Retinal pigment epithelial cell (primary cell): Measurements from ENCODE around the gene EEF1A2.

Experiments
- DNase-seq: peaks from one replicate; pipeline ENCODE4 v3.0.0-alpha.2; 2010; ENCODE audit warnings: low read depth
- H3K4me3 ChIP-seq: 2 replicates; pipeline ENCODE4 v1.5.1; 2011; ENCODE audit warnings: mild to moderate bottlenecking, low read length, control low read depth, moderate library complexity
- TF ChIP-seq, protein P1 (sequence below): conservative IDR thresholded peaks from 2 replicates; pipeline ENCODE4 v1.5.1; 2011; ENCODE audit warnings: low read depth, low read length, control low read depth, inconsistent platforms

Gene EEF1A2

DNA sequence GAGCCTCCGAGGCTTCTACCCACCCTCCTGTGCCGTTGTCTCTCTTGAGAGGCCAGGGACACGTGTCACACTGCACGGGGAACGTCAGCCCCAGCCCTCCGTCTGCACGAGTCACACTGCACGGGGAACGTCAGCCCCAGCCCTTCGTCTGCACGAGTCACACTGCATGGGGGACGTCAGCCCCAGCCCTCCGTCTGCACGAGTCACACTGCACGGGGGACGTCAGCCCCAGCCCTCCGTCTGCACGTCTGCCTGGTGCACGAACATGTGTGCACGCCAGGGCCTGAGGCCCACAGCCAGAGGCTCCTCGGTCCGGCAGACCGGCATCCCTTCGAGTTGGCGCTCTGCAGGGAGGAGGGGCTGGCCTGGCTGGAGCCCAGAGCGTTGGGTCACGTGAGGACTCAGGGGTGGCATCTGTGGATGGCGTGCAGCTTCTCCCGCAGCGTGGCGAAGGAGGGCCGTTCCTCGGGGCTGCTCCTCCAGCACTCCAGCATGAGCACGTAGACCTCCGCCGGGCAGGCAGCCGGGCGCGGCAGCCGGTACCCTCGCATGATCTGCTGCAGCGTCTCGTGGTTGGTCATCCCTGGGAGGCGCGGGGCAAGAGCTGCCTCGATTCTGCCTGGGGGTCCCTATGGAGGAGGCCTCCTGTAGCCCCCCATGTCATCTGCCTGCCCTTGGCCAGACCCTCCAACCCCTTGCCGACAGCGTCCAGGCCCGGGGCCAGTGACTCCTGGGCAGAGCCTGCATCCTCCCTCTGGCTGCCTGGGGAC is 41.7 kb upstream of the EEF1A2 start:
- no peak for DNase-seq
- H3K4me3 ChIP-seq = no peak overlapping the region
- TF ChIP-seq, protein P1, sequence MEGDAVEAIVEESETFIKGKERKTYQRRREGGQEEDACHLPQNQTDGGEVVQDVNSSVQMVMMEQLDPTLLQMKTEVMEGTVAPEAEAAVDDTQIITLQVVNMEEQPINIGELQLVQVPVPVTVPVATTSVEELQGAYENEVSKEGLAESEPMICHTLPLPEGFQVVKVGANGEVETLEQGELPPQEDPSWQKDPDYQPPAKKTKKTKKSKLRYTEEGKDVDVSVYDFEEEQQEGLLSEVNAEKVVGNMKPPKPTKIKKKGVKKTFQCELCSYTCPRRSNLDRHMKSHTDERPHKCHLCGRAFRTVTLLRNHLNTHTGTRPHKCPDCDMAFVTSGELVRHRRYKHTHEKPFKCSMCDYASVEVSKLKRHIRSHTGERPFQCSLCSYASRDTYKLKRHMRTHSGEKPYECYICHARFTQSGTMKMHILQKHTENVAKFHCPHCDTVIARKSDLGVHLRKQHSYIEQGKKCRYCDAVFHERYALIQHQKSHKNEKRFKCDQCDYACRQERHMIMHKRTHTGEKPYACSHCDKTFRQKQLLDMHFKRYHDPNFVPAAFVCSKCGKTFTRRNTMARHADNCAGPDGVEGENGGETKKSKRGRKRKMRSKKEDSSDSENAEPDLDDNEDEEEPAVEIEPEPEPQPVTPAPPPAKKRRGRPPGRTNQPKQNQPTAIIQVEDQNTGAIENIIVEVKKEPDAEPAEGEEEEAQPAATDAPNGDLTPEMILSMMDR = no peak

DNA sequence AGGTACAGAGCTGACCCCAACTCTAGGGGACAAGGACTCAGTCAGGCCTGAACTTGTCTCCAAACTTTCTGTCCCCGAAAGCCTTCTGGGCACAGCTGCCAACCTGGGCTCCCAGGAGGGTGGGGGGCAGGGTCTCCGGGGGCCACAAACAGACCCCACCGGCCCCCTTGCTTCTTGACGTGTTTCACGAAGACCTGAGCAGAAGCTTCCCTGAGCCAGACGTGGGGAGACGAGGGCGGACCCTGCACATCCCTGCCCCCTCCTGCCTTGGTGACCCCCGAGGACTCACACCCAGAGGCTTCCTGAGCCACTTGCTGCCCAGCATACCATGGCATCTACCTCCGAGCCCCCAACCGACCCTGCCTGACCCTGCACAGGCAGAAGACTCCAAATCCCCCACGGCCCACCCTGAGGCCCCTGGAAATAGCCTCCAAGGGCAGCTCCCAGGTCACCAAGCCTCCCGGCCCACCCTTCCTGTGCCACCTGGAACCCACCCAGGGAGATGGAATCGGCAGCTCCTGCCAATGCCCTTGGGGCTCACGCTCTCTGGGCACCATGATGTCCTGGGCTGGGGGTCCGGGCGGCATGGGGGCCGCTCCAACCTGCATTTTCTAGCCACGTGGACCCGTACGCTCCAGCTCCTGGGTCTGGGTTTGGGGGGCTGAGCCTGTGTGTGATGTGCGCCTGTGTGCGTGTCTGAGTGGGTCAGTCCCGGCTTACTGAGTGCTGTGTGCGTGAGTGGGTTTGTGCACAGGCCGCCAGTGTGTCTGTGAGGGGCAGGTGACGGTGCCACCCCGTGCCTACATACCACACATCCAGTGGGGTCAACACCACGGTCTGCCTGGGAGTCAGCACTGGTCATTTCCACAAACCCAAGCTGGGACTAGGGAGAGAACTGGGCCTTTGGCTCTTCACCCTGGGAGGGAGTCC is 40.8 kb upstream of the EEF1A2 start:
- no peak overlapping the region for H3K4me3 ChIP-seq
- DNase-seq = no peak
- TF ChIP-seq, protein P1 = no peak

DNA sequence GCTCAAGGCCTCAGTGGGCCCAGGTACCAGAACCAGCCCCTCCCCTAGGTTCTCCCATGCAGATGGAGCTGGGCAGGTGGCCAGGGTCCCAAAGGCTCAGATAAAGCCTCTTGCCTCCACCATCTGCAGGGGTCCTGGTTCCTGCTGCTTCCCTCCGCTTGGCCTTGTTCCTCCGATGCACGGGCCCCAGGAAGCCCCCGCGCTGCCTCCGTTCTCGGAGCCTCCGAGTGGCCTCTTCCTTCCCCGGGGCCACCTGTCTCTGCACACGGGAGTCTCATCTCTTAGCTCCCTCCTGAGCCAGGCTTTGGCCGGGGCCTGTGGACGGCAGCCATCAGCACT is 40.2 kb upstream of the EEF1A2 start:
- TF ChIP-seq, protein P1 = no peak
- DNase-seq = no peak
- no peak overlapping the region for H3K4me3 ChIP-seq

DNA sequence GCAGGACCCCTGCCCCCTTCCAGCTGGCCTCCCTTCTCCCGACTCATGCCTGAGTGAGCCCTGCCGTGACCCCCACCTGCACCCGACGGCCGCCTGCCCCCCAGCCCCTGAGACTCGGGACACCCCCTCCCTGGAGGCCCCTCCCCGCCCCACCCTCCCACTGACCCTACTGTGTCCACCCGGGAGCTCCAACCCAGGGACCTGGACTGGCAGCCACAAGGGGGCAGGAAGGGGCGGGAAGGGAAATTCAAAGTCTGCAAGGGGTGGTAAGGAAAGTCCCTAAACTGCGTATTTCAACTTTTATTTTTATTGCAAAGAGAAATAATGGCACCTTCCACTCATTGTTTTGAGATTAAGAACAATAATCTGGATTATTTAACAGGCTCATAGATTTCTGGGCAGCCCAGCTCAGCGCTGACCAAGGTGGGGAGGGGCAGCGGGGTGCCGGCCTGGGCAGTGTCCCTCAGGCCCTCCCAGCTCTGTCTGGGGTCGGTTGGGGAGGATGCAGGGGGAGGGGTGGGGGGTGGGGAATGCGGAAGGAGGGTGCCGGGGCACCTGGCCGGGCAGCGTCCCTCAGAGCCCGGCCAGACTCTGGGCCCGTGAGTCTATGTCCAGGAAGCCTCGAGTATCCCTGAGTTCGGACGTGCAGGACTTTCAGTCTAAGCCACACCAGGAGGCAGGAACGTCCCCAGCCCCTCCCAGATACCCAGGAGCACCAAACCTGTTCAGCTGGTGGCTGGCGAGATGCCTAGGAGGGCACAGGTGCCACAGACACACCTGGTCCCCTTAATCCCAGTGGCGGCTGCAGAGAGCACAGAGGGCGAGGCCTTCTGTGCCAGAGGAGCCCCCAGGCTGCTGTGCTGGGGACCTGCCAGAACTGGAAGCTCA is 39.6 kb upstream of the EEF1A2 start:
- H3K4me3 ChIP-seq = peak overlapping the region; percentile 36
- TF ChIP-seq, protein P1 = peak; percentile 35
- DNase-seq = no peak

DNA sequence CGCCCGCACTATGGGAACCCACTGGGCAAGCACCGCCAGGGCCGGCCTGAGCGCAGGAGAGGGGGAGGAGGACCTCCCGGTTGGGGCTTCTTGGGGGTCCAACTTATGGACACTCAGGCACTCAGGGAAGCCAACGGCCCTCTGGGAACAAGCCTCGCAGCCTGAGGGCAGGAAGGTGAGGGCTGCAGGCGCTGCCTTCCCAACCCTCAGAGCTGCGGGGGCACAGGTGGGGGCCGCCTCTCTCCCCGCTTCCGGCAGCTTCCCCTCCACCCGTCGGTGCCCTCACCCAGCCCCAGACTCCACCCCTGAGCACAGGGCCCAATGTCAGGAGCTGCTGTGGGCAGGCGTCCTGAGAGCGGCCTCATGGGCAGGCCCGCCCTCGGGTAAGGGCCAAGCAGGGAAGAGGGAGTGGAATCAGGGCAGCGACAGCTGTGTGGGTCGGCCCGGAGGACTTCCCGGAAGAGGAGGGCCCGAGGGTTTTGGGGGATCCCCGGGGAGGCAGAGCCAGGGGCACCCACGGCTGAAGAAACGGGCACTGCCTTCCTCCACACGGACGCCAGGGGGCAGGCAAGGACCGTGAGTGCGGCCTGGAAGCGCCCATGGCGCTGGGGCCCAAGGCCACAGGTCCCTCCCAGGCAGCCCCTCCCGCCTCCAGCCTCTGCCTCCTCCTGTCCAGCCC is 38.8 kb upstream of the EEF1A2 start:
- TF ChIP-seq, protein P1 = peak; percentile 93
- peak overlapping the region; percentile 36 for H3K4me3 ChIP-seq
- peak; percentile 30 for DNase-seq

DNA sequence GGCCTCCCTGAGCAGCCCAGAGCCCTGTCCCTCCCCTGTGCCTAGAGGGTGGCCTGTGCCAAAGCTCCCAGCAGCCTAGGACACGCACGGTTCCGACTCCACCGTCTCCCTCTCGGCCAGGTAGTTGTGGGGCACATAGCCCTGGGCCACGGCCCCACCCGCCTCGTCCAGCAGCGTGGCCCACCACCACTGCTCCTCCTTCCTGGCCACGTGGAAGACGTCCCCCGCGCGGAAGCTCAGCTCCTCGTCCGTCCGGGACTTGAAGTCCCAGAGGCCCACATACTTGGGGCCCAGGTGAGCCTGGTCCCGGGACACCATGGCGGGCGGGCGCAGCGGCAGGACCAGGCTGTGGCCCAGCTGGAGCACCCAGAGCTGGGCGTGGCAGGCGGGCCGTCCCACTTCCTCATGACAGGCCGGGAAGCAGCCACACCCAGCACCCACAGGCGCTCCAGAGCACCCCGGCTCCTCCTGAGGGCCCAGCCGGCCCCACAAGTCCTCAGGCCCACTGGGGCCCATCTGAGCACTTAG is 38.2 kb upstream of the EEF1A2 start, which contains the start of gene PTK6:
Gene PTK6, minus strand, starts transcription at position 380 of the 528 bp plus-strand sequence. Its CDS starts 62 bp downstream, at position 318.
- TF ChIP-seq, protein P1 = no peak
- H3K4me3 ChIP-seq = peak within 1 kb of the TSS; percentile 36
- DNase-seq = no peak
